HepG2 (cell line): ENCODE data around the gene TET2. TPM values are rescaled to one million over a fixed set of nuclear protein-coding genes. Genes with fewer than 3 reads are reported as not detected.

Experiments
- polyA plus RNA-seq, 8 experiments: library from polyadenylated mRNA; depleted of rRNA in 3 of 8; stranded (reverse) in 7 of 8; unstranded in 1 of 8; fragments of >200 nt; fragmentation: Illumina TruSeq in 4 of 8; extraction: Trizol in 4 of 8; gene quantifications; 2 replicates each; pipeline versions ENCODE4 v1.2.1 to v1.2.3, GENCODE V29; 2011 to 2016; ENCODE audit warnings: low read depth in 4 of 8, missing spikeins in 1 of 8, mixed read lengths in 1 of 8; ENCODE audit not compliant: insufficient read depth in 1 of 8
- small RNA-seq, 3 experiments: library from RNA; depleted of rRNA; stranded (forward); fragments of <200 nt; gene quantifications; one replicate each; pipeline ENCODE3, GENCODE V24; 2012; ENCODE audit warnings: low read depth in 2 of 3, low replicate concordance in 1 of 3; ENCODE audit not compliant: insufficient read length in 3 of 3, insufficient read depth in 2 of 3
- total RNA-seq, 5 experiments: library from RNA; depleted of rRNA; stranded (reverse); fragments of >200 nt; fragmentation: Illumina TruSeq; extraction: Trizol; gene quantifications; 2 replicates each; pipeline ENCODE4 v1.2.3, GENCODE V29; 2016; ENCODE audit warnings: low read depth in 1 of 5

Gene TET2
- total and polyA plus RNA-seq, 2 of the 13 experiments (the other 11 are each of a cell fraction or from before 2014, with no cell fraction given), result 4.7 to 4.8 TPM

Small RNA genes lying within 50 kb of the gene (small RNA-seq; reads per million reads assigned to genes)
- gene RF00322 (0 reads per million in 3 experiments), gene RN7SL89P (0 reads per million in 3 experiments)
